Kidney tubule cell (primary cell): ENCODE data around the gene MBP.

Experiments
- DNase-seq: peaks from one replicate; pipeline ENCODE4 v3.0.0-alpha.2; 2018; ENCODE audit warnings: low spot score

The MBP gene

DNA sequence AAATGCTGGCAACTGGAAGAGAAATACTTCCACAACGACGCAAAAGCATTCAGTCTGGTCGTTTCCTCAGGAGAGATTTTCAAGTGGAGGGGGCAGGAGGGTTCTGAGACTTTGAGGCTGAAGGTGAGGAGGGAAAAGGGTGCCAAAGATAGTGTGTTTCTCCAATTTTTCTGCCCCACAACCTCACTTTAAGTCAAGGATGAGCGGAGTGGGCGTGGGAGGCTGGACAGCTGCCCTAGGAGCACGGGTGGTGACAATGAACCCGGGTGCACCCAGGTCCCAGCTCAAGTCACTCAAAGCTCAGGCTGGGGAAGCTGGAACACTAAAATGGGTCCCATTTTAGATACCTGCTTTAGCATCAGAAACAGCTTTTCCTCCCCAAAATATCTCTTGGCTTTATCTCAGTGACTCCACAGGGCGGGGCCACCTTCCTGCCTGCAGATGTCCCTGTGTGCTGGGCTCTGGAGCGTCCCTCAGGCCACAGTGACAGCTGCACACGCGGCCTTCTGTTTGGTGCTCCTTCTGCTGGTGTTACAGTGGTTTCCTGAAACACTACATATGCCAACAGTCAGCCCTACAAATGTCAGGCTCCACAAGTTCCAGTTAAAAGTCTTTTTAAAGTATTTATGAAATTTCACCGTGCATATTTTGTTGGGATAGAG is 1.4 kb upstream of the MBP start:
- no peak for DNase-seq

DNA sequence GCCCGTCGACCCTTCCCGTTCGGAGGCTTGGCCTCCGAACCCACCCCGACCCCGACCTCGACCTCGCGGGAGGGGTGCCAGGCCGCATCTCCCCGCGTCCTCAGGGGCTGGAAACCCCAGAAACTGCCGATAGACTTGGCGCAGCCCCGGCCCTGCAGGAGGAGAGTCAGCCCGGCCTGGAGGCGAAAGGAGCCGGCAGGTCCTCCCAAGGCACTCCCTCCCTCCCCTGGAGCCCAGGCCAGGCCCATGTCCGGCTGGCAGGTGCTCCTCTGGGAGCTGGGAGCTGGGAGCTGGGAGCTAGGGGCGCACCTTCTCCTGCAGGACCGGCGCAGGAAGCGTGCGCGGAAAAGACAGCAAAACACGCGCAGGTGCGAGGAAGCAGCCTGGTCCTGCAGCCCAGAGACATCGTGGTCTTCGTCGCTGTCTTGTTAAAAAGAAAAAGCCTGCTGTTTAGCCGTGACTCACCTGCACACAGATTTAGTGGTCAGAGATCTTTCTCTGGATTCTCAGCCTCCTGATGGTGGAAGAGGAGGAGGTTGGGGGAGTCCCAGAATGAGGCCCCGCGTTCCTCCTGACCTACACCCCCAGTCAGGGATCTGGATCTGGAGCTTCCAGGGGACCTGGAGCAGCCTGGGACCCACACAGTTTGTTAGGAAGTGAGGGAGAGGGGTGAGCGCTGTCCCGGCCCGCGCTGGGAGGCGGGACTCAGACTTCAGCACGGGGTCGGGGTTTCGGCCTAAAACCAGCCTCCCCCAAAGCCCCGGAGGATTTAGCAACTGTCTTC is 660 bp upstream of the MBP start:
- DNase-seq, result peak; percentile 51

GRCh38 chr18:77131652-77132368 is 773 bp downstream of the MBP start:
- peak; percentile 60 for DNase-seq

GRCh38 chr18:77131100-77131651 is 1.4 kb downstream of the MBP start:
- peak; percentile 56 for DNase-seq

DNA sequence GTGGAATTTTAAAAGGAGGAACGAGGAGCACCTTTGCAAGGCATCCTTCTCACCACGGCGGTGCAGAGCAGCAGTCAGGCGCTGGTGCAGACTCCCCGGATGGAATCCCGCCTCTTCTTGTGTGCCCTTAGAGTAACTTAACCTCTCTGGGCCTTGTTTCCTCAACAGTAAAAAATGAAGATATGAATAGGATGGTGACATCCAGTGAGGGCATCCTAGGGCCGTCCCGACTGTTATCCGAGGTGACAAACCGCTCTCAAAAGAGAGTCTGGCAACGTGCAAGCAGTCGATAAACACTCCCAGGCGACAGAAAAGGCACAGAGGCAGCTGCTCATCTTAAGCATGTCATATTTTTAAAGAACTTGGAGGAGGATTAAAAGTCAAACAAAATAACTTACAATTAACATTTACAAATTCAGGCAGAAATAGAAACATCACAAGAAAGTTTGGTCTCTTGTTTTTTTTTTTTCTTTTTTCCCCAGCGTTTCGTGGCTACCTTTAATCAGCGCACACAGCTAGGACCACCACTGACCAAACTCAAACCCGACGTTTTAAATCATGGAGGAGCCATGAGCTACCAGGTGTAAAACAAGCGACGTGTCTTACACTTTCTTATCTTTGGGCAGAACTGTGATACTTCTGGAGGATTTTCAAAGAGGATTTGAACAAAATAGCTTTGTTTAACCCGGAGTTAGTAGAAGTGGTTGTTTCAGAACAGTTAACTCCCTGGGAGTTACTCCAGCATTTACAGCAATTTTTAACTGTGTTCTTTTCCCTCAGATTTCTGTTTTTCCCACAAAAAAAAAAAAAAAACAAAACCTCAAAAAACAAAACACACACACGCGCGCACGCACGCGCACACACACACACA is 2.1 kb downstream of the MBP start:
- DNase-seq, result no peak

GRCh38 chr18:77129150-77129551 is 3.4 kb downstream of the MBP start:
- DNase-seq, result peak; percentile 98

GRCh38 chr18:77127769-77128671 is 4.6 kb downstream of the MBP start:
- DNase-seq, result peak; percentile 99

DNA sequence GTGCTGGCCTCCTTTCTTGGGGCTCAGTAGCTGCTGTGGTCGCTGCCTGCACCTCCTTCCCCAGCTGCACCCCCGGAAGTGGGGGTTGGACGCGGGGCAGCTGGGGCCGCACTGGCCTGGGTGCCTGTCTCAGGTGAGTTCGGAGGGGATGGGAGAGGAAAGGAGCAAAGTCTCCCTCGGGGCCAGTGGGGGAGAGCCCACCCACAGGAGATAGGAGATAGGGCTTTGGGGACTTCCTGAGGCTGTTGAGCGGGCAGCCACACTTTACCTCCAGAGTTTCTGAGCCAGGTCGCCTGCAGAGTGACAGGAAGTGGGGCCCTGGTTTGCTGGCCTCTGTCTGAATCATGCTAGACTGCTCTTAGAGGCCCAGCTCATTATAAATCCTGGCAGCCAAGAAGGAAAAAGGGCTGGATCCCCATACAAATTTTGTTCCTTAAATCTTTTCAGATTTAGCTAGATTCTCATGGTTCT is 8.1 kb downstream of the MBP start:
- peak; percentile 64 for DNase-seq

- no peak for DNase-seq
Measured at GRCh38 chr18:77123320-77124231, 9.0 kb downstream of the MBP start.

DNA sequence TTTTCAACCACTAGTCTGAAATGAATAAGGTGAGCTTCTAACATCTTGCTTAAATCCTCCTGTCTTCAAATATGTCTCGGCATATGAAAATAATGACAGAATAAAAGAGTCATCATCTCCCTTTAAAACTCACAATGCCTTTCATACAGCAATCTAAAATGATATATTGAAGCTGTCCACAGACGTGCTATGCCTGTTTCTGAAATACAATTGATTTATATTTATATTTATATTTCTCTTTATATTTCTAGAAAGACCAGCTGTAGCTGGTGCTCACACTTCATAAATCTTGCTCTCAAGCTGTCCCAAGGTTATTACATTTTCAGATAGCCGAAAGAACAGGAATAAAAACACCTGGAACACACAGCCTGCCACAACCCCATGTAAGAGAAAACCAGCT is 11.1 kb downstream of the MBP start:
- no peak for DNase-seq

- DNase-seq, result no peak
Measured at GRCh38 chr18:77119851-77120491, 12.6 kb downstream of the MBP start.

- DNase-seq, result no peak
Measured at GRCh38 chr18:77119101-77119850, 13.3 kb downstream of the MBP start.

- DNase-seq, result no peak
Measured at GRCh38 chr18:77118256-77119090, 14.1 kb downstream of the MBP start.

GRCh38 chr18:77116201-77117080 is 16.1 kb downstream of the MBP start:
- DNase-seq, result no peak

GRCh38 chr18:77115192-77115953 is 17.2 kb downstream of the MBP start:
- peak; percentile 52 for DNase-seq
